Skeletal muscle satellite cell (primary cell): Measurements from ENCODE around the gene DNTTIP2.
A peak's percentile ranks its signal among the peaks of the same experiment; 100 is the strongest.

Source experiments
- H3K27me3 ChIP-seq: 2 replicates; pipeline ENCODE4 v1.7.0; 2013; ENCODE audit warnings: low read length; ENCODE audit not compliant: control insufficient read depth, insufficient read depth
- H3K36me3 ChIP-seq: 2 replicates; pipeline ENCODE4 v1.7.0; 2013; ENCODE audit warnings: mild to moderate bottlenecking, control low read depth, low read length; ENCODE audit not compliant: insufficient read depth
- H3K4me1 ChIP-seq: 2 replicates; pipeline ENCODE4 v1.7.0; 2013; ENCODE audit warnings: low read length; ENCODE audit not compliant: control insufficient read depth, insufficient read depth
- H3K4me2 ChIP-seq: 2 replicates; pipeline ENCODE4 v1.7.0; 2013; ENCODE audit warnings: mild to moderate bottlenecking, low read length
- H3K4me3 ChIP-seq: 2 replicates; pipeline ENCODE4 v1.7.0; 2013; ENCODE audit warnings: low read length
- H3K9ac ChIP-seq: 2 replicates; pipeline ENCODE4 v1.7.0; 2013; ENCODE audit warnings: mild to moderate bottlenecking, low read depth, low read length, moderate library complexity
- H3K9me3 ChIP-seq: replicated peaks from 2 replicates; pipeline ENCODE4 v1.7.0; 2013; ENCODE audit warnings: mild to moderate bottlenecking, control low read depth, low read length

Gene DNTTIP2

DNA sequence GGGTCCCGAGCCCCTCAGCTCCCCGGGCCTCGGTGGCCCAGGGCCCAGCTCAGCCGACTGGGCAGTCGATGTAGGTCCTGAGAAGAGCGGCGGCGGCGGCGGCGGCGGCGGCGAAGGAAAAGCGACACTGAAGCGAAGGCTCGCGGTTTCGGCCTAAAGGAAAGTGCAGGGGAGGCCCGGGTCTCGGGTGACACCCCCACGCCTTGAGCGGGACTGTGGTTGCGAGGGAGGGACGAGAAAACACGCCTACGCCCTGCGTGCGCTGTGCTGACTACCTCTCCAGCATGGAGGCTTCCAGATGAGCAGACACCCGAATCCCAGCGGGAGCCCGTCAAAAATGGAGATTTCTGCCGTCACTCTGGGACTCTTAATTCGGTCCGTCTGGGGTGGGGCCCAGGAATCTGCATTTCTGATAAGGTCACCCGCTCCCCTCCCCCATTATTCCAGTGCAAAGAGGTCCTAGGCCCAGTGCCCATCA, 31.2 kb downstream of the DNTTIP2 start:
- H3K4me1 ChIP-seq = peaks cover 35% of the 10 kb centered on the region
- H3K27me3 ChIP-seq = no peaks in the 10 kb centered on the region
- peak overlapping the region; percentile 85 for H3K9ac ChIP-seq
- no peaks in the 10 kb centered on the region for H3K9me3 ChIP-seq
- no peaks in the 10 kb centered on the region for H3K36me3 ChIP-seq
- peak overlapping the region; percentile 98 for H3K4me3 ChIP-seq
- peak overlapping the region; percentile 97 for H3K4me2 ChIP-seq

GRCh38 chr1:93846992-93847810, 31.8 kb downstream of the DNTTIP2 start:
- Histone ChIP-seq H3K9me3 (no peaks in the 10 kb centered on the region), H3K27me3 (no peaks in the 10 kb centered on the region), H3K36me3 (no peaks in the 10 kb centered on the region), H3K4me1 (peaks cover 41% of the 10 kb centered on the region), H3K9ac (peak overlapping the region; percentile 85), H3K4me3 (peak overlapping the region; percentile 98), H3K4me2 (peak overlapping the region; percentile 97)

GRCh38 chr1:93846206-93846991, 32.6 kb downstream of the DNTTIP2 start:
- Histone ChIP-seq H3K36me3 (no peaks in the 10 kb centered on the region), H3K27me3 (no peaks in the 10 kb centered on the region), H3K4me2 (peak overlapping the region; percentile 97), H3K4me1 (peaks cover 41% of the 10 kb centered on the region), H3K4me3 (peak overlapping the region; percentile 98), H3K9me3 (no peaks in the 10 kb centered on the region), H3K9ac (peak overlapping the region; percentile 85)

- peak overlapping the region; percentile 85 for H3K9ac ChIP-seq
- peak overlapping the region; percentile 98 for H3K4me3 ChIP-seq
- H3K4me2 ChIP-seq = peak overlapping the region; percentile 97
- no peaks in the 10 kb centered on the region for H3K36me3 ChIP-seq
- H3K27me3 ChIP-seq = no peaks in the 10 kb centered on the region
- H3K4me1 ChIP-seq = peaks cover 41% of the 10 kb centered on the region
- H3K9me3 ChIP-seq = no peaks in the 10 kb centered on the region
Observed at GRCh38 chr1:93845538-93846205, 33.3 kb downstream of the DNTTIP2 start.

DNA sequence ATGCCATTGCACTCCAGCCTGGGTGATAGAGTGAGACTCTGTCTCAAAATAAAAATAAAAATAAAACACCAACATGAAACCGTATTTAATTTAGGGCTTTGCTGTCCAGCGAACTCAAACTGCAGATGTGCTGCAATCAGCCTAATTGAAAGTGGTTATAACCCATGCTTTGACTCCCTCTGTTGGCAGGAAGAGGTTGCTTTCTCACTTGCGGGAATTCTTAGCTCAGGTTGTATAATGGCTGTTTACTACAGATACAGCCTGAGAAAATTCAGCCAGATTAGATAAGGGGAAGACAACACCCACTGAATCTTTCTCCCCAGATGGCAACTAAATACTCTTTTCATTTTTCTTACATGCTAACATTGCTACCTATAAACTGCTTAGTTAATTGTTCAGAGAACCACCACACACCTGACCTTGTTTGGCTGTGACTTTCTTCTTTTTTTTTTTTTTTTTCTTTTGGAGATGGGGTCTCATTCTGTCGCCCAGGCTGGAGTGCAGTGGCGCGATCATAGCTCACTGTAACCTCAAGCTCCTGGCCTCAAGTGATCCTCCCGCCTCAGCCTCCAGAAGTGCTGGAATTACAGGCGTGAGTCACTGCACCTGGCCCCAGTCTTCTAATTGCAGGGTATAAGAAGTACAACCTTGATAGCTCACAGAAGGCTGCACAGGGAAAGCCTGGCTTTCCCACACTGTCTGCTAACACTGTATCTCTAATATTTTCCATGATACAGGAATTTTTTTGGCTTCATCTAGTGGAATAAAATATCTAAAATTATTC, 34.6 kb downstream of the DNTTIP2 start:
- no peaks in the 10 kb centered on the region for H3K36me3 ChIP-seq
- H3K9me3 ChIP-seq = no peaks in the 10 kb centered on the region
- H3K4me1 ChIP-seq = peaks cover 50% of the 10 kb centered on the region
- no peak overlapping the region for H3K9ac ChIP-seq
- H3K27me3 ChIP-seq = no peaks in the 10 kb centered on the region
- no peak overlapping the region for H3K4me2 ChIP-seq
- H3K4me3 ChIP-seq = no peak overlapping the region

- H3K4me2 ChIP-seq = no peak overlapping the region
- H3K36me3 ChIP-seq = no peaks in the 10 kb centered on the region
- no peak overlapping the region for H3K9ac ChIP-seq
- peaks cover 47% of the 10 kb centered on the region for H3K4me1 ChIP-seq
- no peaks in the 10 kb centered on the region for H3K27me3 ChIP-seq
- H3K9me3 ChIP-seq = no peaks in the 10 kb centered on the region
- no peak overlapping the region for H3K4me3 ChIP-seq
Observed at GRCh38 chr1:93842750-93843500, 36.1 kb downstream of the DNTTIP2 start.

GRCh38 chr1:93841771-93842170, 37.2 kb downstream of the DNTTIP2 start:
- Histone ChIP-seq H3K9ac (no peak overlapping the region), H3K4me1 (peaks cover 47% of the 10 kb centered on the region), H3K27me3 (no peaks in the 10 kb centered on the region), H3K4me3 (no peak overlapping the region), H3K36me3 (no peaks in the 10 kb centered on the region), H3K9me3 (no peaks in the 10 kb centered on the region), H3K4me2 (no peak overlapping the region)

DNA sequence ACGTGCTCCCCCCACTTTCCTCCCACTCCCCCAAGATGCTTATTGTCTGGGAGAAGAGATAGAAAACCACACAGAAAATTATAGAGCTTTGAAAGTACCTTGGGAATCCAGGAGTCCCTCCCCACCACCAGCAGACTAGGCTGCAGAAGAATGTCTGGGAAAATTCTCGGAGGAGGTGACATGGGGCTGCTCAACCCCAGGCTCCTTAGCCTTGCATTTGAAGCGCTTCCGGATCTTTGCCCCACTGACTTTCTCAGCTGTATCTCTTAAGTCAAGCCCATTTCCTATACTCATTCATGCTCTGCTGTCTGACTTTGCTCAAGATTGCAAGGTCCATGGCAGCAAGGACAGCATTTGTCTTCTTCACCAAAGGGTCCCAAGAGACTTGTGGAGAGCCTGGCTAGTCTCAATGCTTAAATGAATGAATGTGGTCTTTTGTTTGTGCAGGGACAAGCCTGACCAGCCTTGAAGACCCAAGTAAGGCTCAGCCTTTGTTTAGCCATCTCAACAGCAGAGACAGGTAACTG, 38.0 kb downstream of the DNTTIP2 start:
- no peak overlapping the region for H3K4me3 ChIP-seq
- no peaks in the 10 kb centered on the region for H3K9me3 ChIP-seq
- no peak overlapping the region for H3K4me2 ChIP-seq
- H3K27me3 ChIP-seq = no peaks in the 10 kb centered on the region
- no peak overlapping the region for H3K9ac ChIP-seq
- H3K36me3 ChIP-seq = no peaks in the 10 kb centered on the region
- peaks cover 46% of the 10 kb centered on the region for H3K4me1 ChIP-seq

DNA sequence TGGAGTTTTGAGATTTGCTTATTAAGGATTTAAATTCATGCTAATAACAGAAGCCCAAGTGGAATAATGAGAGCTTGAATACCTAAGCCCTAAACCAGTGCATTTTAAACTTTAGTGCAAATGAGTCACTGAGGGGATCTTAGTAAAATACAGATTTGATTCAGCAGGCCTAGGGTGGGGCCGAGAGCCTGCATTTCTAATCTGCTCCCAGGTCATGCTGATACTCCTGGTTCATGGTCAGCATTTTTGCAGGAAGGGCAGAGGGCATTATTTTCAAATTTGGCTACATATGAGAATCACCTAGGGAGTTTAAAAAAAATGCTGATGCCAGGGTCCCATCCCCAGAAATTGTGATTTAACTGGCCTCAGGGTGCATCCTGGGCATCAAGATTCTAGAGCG, 39.3 kb downstream of the DNTTIP2 start:
- H3K27me3 ChIP-seq = no peaks in the 10 kb centered on the region
- H3K9ac ChIP-seq = no peak overlapping the region
- H3K4me3 ChIP-seq = no peak overlapping the region
- peaks cover 35% of the 10 kb centered on the region for H3K4me1 ChIP-seq
- no peaks in the 10 kb centered on the region for H3K36me3 ChIP-seq
- H3K4me2 ChIP-seq = no peak overlapping the region
- no peaks in the 10 kb centered on the region for H3K9me3 ChIP-seq

DNA sequence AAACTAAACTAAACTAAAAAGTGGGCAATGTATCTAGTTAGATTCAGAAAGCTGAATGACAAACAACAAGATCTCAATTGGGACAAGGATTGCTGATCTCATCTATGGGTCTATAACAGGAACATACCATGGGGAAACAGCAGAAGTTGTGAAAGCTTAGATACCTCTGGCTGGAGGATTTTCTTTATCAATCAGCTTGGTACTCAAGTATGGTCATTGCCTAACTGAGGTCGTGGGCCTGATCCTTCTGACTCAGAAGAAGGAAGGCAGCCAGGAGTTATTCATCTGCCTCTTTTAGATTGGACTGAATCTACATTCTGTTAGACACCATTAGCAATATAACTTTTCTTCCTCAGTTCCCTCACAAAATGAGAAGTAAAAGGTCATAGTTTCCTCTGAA, 39.7 kb downstream of the DNTTIP2 start:
- H3K9me3 ChIP-seq = no peaks in the 10 kb centered on the region
- no peak overlapping the region for H3K4me3 ChIP-seq

More for the DNA sequence above, 39.7 kb downstream of the DNTTIP2 start:
- no peaks in the 10 kb centered on the region for H3K27me3 ChIP-seq
- H3K4me1 ChIP-seq = peaks cover 31% of the 10 kb centered on the region
- H3K4me2 ChIP-seq = no peak overlapping the region
- H3K36me3 ChIP-seq = no peaks in the 10 kb centered on the region
- H3K9ac ChIP-seq = no peak overlapping the region
